ENCODE results near the gene PRKN. TPM values are rescaled to one million over a fixed set of nuclear protein-coding genes. Genes with fewer than 3 reads are reported as not detected.

PRKN gene
- total RNA-seq, 1 experiment from 2014 or later = 2.0 TPM

GRCh38 chr6:162704001-162704400 is 23.6 kb downstream of the PRKN start:
- H2BK12ac ChIP-seq (ENCODE audit: insufficient read length, low read depth, low read length) = no peak overlapping the region
- no peak overlapping the region for H2AFZ ChIP-seq (ENCODE audit: low read length)
- no peak overlapping the region for H3K56ac ChIP-seq (ENCODE audit: insufficient read length, low read depth, low read length)
- no peaks in the 10 kb centered on the region for H3K23me2 ChIP-seq (ENCODE audit: insufficient read length, low read depth, low read length, poor library complexity, severe bottlenecking)
- H3K9ac ChIP-seq (ENCODE audit: extremely low read depth, insufficient read length, low read length) = no peak overlapping the region
- H2BK15ac ChIP-seq (ENCODE audit: low read depth, low read length) = no peak overlapping the region
- H3T11ph ChIP-seq (ENCODE audit: low read length) = no peak overlapping the region
- no peaks in the 10 kb centered on the region for H3K79me2 ChIP-seq (ENCODE audit: insufficient read depth, low read length)
- no peak overlapping the region for H3K18ac ChIP-seq (ENCODE audit: insufficient read length, low read depth, low read length)
- H3K27ac Mint-ChIP-seq = no peak overlapping the region
- no CpG with 5 or more reads among the region's 4 CpGs for WGBS (ENCODE audit: extremely low coverage, insufficient read length, low lambda C conversion rate)
- no peak overlapping the region for H4K5ac ChIP-seq (ENCODE audit: insufficient read length, low read depth, low read length)
- H3K23ac ChIP-seq (ENCODE audit: insufficient read length, low read depth, low read length) = no peak overlapping the region
- no peak for DNase-seq
- no peaks in the 10 kb centered on the region for H4K20me1 ChIP-seq (ENCODE audit: control insufficient read depth, insufficient read depth, insufficient read length)
- H3K4me3 Mint-ChIP-seq = no peak overlapping the region
- no peak overlapping the region for H2BK120ac ChIP-seq (ENCODE audit: low read depth, low read length, poor library complexity, severe bottlenecking)
- no peaks in the 10 kb centered on the region for H3K9me3 ChIP-seq (ENCODE audit: control insufficient read depth, low read depth, low read length)
- no peak overlapping the region for H4K8ac ChIP-seq (replicated peaks; ENCODE audit: insufficient read length, low read depth, low read length)
- H3K27ac ChIP-seq (ENCODE audit: insufficient read length, low read depth, low read length) = no peak overlapping the region
- no peak overlapping the region for H2AK5ac ChIP-seq (ENCODE audit: insufficient read length, low read length)
- H3K27me3 ChIP-seq (ENCODE audit: insufficient read depth, low read length) = no peaks in the 10 kb centered on the region
- H3K9me3 Mint-ChIP-seq = peaks cover 2 to 4% of the 10 kb centered on the region in 2 experiments; a peak in 2 of 5 replicates
- H3K27me3 Mint-ChIP-seq (ENCODE audit: low read depth) = no peaks in the 10 kb centered on the region
- no peak overlapping the region for H3K4ac ChIP-seq (ENCODE audit: low read depth, low read length)
- no peak overlapping the region for H2BK20ac ChIP-seq (ENCODE audit: low read depth, low read length, poor library complexity, severe bottlenecking)
- H4K91ac ChIP-seq (ENCODE audit: insufficient read length, low read depth, low read length) = no peak overlapping the region
- H3K79me1 ChIP-seq (ENCODE audit: insufficient read depth, low read depth, low read length, poor library complexity, severe bottlenecking) = no peaks in the 10 kb centered on the region
- TF ChIP-seq CTCF (conservative IDR thresholded peaks at IDR 0.05) = no peak
- H3K4me1 ChIP-seq (ENCODE audit: insufficient read depth, low read length) = no peaks in the 10 kb centered on the region
- H3K4me1 Mint-ChIP-seq = peaks cover 0 to 8% of the 10 kb centered on the region in 2 experiments; a peak in 1 of 4 replicates
- no peak overlapping the region for H3K4me2 ChIP-seq (ENCODE audit: insufficient read depth, insufficient read length, low read length)
- H2BK5ac ChIP-seq (ENCODE audit: insufficient read length, low read length) = no peak overlapping the region
- peaks cover 0 to 4% (median 0%) of the 10 kb centered on the region in 3 experiments; a peak in 3 of 7 replicates for H3K36me3 Mint-ChIP-seq (ENCODE audit: insufficient read depth in 1 of 3, low read depth in 3 of 3)
- no peak overlapping the region for H3K14ac ChIP-seq (ENCODE audit: insufficient read depth, low read length)
